ENCODE data around the gene WDR93. TPM values are rescaled to one million over a fixed set of nuclear protein-coding genes. Genes with fewer than 3 reads are reported as not detected.

The WDR93 gene
- total RNA-seq, 1 experiment from 2014 or later: not detected

DNA sequence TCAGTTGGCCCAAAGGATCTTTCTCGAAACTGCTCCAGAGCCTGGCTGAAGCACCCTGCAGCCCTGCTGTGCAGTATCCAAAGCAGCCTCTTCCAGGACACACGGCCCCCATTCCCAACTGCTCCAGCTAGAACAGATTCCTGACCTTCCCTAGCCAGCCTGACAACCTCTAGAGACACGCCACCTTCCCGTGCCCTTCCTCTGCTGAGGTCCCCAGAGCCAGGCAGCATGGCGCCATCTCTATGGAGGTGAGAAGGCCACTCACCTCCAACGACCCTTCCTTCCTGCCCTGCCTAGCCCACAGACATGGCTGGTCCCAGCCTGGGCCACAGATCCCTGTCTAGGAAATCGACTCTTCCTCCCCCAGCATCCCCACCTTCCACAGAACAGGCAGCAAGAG is 38.5 kb upstream of the WDR93 start:
- Histone ChIP-seq H2AFZ (ENCODE audit: low read length) (no peak overlapping the region), H3K23me2 (ENCODE audit: insufficient read length, low read depth, low read length, poor library complexity, severe bottlenecking) (peaks cover 6% of the 10 kb centered on the region), H2BK15ac (ENCODE audit: low read depth, low read length) (no peak overlapping the region), H4K5ac (ENCODE audit: insufficient read length, low read depth, low read length) (no peak overlapping the region), H2BK12ac (ENCODE audit: insufficient read length, low read depth, low read length) (no peak overlapping the region), H2AK5ac (ENCODE audit: insufficient read length, low read length) (no peak overlapping the region), H3K9ac (ENCODE audit: extremely low read depth, insufficient read length, low read length) (no peak overlapping the region), H3T11ph (ENCODE audit: low read length) (no peak overlapping the region), H3K79me1 (ENCODE audit: insufficient read depth, low read depth, low read length, poor library complexity, severe bottlenecking) (no peaks in the 10 kb centered on the region), H2BK5ac (ENCODE audit: insufficient read length, low read length) (no peak overlapping the region), H3K56ac (ENCODE audit: insufficient read length, low read depth, low read length) (no peak overlapping the region), H2BK20ac (ENCODE audit: low read depth, low read length, poor library complexity, severe bottlenecking) (no peak overlapping the region), H3K18ac (ENCODE audit: insufficient read length, low read depth, low read length) (no peak overlapping the region), H3K27ac (ENCODE audit: insufficient read length, low read depth, low read length) (no peak overlapping the region), H4K20me1 (ENCODE audit: control insufficient read depth, insufficient read depth, insufficient read length) (no peaks in the 10 kb centered on the region), H3K4me2 (ENCODE audit: insufficient read depth, insufficient read length, low read length) (no peak overlapping the region), H4K91ac (ENCODE audit: insufficient read length, low read depth, low read length) (no peak overlapping the region), H3K23ac (ENCODE audit: insufficient read length, low read depth, low read length) (no peak overlapping the region), H3K79me2 (ENCODE audit: insufficient read depth, low read length) (no peaks in the 10 kb centered on the region; the same call in 1 of the 2 replicates), H3K14ac (ENCODE audit: insufficient read depth, low read length) (no peak overlapping the region), H2BK120ac (ENCODE audit: low read depth, low read length, poor library complexity, severe bottlenecking) (no peak overlapping the region), H3K4me1 (ENCODE audit: insufficient read depth, low read length) (no peaks in the 10 kb centered on the region), H3K9me3 (ENCODE audit: control insufficient read depth, low read depth, low read length) (no peaks in the 10 kb centered on the region), H4K8ac (replicated peaks; ENCODE audit: insufficient read length, low read depth, low read length) (no peak overlapping the region), H3K27me3 (ENCODE audit: insufficient read depth, low read length) (no peaks in the 10 kb centered on the region), H3K4ac (ENCODE audit: low read depth, low read length) (no peak overlapping the region)
- no CpG with 5 or more reads among the region's 7 CpGs for WGBS (ENCODE audit: extremely low coverage, insufficient read length, low lambda C conversion rate)
- H3K9me3 Mint-ChIP-seq: no peaks in the 10 kb centered on the region
- TF ChIP-seq, protein P1, sequence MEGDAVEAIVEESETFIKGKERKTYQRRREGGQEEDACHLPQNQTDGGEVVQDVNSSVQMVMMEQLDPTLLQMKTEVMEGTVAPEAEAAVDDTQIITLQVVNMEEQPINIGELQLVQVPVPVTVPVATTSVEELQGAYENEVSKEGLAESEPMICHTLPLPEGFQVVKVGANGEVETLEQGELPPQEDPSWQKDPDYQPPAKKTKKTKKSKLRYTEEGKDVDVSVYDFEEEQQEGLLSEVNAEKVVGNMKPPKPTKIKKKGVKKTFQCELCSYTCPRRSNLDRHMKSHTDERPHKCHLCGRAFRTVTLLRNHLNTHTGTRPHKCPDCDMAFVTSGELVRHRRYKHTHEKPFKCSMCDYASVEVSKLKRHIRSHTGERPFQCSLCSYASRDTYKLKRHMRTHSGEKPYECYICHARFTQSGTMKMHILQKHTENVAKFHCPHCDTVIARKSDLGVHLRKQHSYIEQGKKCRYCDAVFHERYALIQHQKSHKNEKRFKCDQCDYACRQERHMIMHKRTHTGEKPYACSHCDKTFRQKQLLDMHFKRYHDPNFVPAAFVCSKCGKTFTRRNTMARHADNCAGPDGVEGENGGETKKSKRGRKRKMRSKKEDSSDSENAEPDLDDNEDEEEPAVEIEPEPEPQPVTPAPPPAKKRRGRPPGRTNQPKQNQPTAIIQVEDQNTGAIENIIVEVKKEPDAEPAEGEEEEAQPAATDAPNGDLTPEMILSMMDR (conservative IDR thresholded peaks at IDR 0.05): no peak
- H3K36me3 Mint-ChIP-seq (ENCODE audit: insufficient read depth in 1 of 3, low read depth in 3 of 3): peaks cover 14 to 32% (median 22%) of the 10 kb centered on the region in 3 experiments
- H3K27ac Mint-ChIP-seq: peak overlapping the region in 1 of 3 experiments; percentile 15; a peak in 2 of 7 replicates
- H3K4me1 Mint-ChIP-seq: peaks cover 9 to 16% of the 10 kb centered on the region in 2 experiments
- H3K27me3 Mint-ChIP-seq (ENCODE audit: low read depth): peaks cover 8% of the 10 kb centered on the region
- DNase-seq: no peak
- 0 out of 5 replicates have a peak overlapping the region, but pooled peaks of 1 of the 2 experiments have one; percentile 10 for H3K4me3 Mint-ChIP-seq
